Stimulated activated CD8-positive, alpha-beta memory T cell treated with anti-CD3 and anti-CD28 coated beads, Interleukin-2, amount 100 ng/mL, for 48 hours (primary cell): ENCODE measurements around the gene FBN1.

Source experiments
- DNase-seq, 2 donors: peaks; one replicate each; pipeline ENCODE4 v3.0.0-alpha.2; 2020; ENCODE audit warnings: low read depth in 2 of 2

The FBN1 gene

GRCh38 chr15:48622237-48622636 is 23.3 kb downstream of the FBN1 start:
- DNase-seq = no peak

DNA sequence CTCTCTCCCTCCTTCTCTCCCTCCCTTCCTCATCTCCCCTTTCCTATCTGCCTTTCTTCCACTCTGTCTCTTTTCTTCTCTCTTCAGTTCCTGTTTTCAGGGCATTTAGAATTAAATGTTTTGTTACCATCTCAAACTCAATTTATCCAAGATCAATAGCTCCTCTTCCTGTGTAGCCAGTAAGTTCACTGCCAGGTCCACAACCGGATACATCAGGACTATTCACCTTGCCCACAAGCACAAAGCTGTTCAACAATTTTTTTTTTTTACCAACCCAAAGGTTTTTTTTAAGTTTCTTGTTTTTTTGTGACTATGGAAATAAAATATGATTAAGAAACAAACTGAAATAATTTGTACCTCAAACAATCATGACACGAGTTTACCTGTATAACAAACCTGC is 26.1 kb downstream of the FBN1 start:
- DNase-seq = no peak

DNA sequence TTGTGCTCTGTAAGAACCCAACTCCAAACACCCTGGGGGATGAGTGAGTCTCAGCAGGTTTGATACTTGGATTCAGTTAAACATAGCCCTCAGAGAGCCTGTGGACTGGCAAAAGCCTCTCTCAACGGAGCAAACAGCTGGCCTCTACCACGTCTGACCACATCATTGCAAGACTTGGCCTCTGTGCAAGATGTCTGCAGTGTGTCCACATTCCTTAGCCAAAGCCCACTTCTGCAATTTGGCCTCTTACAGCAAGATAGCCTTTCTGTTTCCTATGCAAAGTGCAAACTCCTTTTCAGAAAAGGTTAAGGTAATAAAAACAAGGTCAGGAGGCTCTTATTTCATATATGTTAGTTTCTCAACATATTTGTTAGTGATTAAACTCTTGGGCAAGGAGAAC is 27.9 kb downstream of the FBN1 start:
- no peak for DNase-seq

GRCh38 chr15:48616216-48616615 is 29.3 kb downstream of the FBN1 start:
- DNase-seq = no peak

GRCh38 chr15:48614051-48614450 is 31.5 kb downstream of the FBN1 start:
- no peak for DNase-seq

DNA sequence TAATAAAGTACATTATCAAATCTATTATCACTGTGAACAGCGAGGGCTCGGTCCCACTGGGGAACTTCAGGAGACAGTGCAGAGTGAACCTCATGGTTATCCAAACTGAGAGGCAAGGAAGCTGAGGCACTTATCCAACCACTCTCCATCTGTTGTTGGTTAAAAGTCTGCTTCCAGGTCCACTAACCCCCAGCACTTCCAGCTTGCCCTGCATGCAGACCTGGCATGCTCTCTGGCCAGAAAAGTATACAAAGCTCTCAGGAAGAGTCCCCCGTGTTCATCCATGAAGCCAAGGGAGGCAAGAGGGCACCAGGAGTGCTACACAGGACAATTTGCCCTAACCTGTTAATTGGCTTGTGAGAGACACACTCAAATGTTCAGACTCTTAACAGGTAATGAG is 36.0 kb downstream of the FBN1 start:
- DNase-seq = no peak

DNA sequence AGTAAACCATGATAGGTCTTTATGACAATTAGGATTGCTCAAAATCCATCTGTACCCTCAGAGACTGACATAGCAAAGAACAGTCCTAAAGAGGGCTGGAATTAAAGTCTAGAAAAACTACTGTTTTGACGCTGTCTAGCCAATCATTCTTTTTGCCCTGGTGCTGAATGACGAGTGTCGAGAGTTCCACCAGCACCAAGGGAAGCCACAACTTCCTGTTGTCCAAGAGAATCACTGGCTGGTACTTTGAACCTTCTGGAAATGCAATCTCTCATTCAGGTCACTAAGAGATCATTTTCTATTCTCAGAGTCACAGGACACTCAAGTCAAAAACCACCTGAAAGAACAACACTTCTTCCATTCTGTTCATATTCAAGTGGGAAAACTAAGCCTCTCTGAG is 37.7 kb downstream of the FBN1 start:
- no peak for DNase-seq

DNA sequence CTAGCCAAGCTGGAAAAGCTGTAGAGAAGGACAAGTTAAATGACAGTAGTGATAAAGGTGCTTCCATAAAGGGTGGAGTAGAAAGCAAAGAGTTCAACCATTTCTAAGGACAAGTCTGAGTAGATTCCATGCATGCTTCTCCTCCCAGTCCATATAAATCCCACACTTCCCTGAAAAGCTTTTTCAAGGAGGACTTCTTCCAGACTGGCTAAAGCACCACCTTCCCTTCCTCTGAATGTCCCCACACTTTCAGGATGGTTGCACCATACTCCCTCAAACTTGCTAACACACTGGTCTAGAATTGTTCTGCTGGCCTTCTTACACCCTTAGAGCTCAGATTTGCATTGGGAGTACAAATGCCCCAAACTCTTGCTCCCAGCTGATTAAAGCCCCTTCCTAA is 40.9 kb downstream of the FBN1 start:
- DNase-seq = no peak

GRCh38 chr15:48603922-48604321 is 41.6 kb downstream of the FBN1 start:
- DNase-seq = no peak

DNA sequence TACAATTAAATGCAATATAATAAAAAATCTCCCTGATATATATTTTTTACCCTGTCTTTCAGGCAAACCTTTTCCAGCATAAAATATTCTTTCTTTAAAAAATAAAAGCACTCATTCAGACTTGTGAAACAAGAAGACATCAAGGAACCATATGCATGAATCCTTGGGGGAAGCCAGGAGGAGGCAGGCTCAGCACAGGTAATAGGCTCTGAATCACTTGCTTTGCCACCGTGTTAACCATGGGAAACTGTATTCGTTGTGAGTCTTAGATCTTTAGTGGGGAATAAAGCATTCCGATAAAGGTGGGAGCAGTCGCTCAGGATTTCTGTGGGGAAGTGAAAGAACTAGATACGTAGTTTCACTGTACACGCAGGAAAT is 42.4 kb downstream of the FBN1 start:
- DNase-seq = no peak

DNA sequence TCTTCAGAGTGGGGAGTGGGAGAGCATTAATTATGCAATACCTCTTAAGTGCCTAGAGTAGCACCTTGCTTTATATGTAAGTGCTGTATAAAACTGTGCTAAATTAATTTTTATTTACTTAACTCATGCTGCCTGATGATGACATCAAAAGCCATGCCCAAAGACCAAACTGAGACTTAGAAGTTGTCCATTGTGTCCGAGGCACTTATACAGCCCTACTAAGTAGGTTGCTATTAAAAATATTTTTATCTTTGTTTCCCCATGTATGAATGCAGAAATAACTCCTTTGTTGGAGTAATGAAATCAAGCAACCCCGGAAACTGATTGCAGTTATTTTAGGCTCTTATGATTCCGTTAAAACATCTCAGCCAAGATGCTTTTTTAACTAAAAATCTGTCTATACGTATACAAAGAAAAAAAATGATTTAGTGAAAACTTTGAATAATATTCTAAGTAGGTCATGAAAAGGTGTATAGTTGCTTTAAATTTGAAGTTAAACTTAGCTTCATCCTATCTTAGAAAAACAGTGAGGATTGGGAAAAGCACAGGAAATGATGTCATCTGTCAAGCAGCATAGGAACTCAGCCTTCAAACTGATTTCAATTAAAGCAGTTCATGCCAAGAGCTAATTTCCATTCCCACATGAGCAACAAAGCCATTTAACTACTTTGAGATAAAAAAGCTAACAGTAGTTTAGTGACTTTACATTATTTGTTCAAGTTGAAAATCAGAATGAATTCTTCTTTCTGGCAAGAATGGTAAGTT is 43.0 kb downstream of the FBN1 start:
- DNase-seq = no peak

- no peak for DNase-seq
Measured at GRCh38 chr15:48601095-48601494, 44.4 kb downstream of the FBN1 start.

GRCh38 chr15:48596841-48597240 is 48.7 kb downstream of the FBN1 start:
- DNase-seq = no peak

DNA sequence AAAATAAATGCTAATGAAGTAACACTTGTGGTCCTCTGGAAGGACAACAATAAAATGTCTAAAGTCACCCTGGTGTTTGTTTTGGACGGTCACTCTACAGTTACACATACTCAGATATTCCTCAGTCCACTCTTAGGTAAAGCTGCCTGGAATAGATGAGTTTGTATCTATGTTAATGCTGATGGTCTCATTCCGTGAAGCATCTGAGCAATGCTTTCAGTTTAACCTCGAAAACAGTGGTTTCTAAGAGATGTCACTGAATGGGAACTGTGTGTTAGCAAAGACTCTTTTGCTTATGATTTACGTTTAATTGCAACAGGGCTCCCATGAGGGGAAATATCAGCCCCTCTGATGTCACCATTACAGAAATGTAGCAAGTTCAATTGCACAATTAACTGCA is 49.1 kb downstream of the FBN1 start:
- DNase-seq = no peak

DNA sequence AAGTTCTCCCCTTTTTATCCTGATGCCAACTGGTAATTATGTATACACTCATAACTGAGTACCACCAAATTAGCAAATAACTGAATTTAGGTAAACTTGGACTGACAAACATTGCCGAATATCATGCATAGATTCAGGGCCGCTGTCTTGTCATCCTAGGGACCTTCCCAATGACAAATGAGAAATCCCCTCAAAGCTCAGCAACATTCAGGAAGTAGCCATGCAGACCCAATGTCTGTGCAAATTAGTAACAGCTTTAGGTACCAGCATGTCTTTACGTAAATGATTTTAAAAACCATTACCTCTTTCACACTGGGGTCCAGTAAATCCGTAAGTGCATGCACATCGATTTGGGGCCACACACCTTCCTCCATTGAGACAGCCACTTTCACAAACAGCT is 49.5 kb downstream of the FBN1 start:
- DNase-seq = no peak

DNA sequence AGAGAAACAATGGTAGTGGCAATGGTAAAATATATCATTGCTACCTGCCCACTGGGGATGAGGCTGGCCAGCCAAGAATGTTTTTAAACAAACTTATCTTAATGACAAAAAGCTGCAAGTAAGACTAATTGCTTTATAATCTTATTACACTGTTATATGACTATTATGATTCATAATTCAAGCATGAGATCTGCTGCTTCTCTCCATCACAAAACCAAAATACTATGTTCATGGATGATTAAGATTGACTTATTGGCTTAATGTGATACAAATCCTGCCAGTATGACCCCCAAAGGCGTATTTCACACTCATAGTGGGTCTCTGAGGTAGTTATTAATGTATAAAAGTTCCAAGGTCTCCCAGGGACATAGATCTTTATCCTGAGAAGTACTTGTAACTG is 52.6 kb downstream of the FBN1 start:
- no peak for DNase-seq

DNA sequence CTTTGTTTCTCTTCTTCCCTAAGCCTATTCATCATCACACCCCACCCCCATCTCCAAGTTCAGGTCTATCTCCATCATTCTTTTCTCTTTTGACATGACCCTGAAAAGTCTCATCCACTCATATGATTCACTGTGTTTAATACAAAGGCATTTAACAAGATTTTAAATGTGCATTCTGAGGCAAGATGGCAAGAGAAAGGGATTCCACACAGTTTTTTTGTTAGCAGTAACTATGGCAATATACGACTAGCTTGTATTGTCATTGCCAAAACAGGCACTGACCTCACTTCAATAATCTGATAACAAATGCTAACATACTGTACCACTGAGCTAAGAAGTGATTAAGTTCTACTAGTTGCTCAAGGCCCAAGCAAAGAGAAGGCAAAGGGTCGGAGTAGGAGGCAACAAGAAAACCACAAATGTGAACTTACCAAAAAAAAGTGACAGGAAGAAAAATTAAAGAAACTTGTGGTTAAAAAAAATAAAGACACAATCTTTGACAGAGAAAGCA is 53.2 kb downstream of the FBN1 start:
- DNase-seq = no peak

DNA sequence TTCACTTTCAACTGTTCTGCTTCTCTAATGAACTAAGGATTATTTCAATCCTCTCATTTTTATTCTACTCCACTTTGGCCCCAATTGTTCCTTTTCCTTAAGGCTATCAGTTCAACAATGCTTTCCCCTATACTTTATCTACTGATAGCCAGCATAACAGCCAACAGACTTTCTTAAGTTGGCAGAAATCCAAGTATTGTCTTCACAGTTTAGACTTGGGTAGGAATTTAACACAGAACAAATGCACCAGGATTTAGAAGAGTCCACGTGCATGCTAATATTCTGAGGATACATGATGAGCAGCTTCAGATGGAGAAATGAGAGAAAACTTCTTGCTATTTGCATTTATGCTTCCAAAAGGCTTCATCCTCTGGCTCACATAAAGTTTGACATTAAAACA is 54.8 kb downstream of the FBN1 start:
- no peak for DNase-seq

DNA sequence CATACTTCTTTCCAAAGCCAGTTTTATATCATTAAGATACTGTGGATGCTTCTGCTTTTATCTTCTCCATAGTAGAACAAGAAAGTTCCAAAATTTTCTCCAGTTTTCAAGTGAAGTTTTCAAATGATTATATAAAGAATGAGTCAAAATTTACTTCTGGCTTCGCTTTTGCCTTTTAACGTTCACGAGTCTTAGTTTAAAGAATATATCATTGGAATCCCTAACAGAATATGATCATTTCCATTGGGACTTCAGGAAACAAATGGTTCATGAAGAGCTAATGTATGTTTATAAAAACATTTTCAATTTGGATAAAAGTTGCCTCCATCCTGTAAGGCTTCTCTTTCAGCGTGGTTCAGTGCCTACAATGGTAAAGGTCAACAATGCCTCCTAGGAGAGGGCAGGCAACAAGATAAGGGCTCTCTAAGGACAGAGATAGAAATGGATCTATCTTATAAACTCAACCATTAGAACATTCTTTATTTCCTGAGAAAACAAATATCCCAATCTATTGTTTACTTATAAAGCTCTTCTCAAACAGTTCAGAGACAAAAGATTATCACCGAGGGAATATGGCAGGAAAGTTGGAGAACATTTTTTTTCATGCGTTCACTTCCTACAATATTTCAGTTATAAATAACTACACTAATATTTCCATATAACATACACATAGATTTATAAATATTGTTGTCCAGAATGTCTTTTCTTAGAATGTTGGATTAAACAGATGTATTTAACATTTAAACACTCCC is 60.5 kb downstream of the FBN1 start:
- DNase-seq = no peak

DNA sequence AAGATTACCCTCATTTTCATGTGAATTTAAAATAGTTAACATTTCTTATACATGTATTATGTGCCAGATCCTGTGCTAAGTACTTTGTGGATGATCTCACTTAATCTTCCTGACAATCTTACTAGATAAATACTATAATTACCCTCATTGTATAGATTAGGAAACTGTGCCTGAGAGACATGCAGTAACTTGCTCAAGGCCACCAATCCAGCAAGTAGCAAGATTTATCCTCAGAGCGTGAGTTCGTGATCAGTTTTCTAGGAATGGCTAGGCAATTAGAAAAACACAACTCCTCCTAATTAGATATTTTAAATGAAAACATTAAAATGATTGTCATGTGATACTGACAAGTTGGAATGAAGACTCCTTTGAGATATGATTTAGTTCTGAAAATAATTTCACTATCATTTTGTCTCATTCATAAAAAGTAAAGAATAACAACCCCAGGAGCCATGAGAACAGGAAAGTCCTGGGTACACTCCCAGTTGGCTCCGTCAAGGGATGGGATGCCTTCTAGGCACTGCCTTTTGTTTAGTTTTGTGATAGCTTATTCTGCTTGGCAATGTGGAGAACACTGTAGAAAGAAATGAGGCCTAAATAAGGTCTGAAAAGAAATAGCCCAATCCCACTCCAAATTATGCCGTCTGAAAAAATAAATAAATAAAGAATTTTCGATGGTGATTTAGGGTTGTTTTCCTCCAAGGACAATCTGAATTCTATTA is 61.3 kb downstream of the FBN1 start:
- DNase-seq = no peak

DNA sequence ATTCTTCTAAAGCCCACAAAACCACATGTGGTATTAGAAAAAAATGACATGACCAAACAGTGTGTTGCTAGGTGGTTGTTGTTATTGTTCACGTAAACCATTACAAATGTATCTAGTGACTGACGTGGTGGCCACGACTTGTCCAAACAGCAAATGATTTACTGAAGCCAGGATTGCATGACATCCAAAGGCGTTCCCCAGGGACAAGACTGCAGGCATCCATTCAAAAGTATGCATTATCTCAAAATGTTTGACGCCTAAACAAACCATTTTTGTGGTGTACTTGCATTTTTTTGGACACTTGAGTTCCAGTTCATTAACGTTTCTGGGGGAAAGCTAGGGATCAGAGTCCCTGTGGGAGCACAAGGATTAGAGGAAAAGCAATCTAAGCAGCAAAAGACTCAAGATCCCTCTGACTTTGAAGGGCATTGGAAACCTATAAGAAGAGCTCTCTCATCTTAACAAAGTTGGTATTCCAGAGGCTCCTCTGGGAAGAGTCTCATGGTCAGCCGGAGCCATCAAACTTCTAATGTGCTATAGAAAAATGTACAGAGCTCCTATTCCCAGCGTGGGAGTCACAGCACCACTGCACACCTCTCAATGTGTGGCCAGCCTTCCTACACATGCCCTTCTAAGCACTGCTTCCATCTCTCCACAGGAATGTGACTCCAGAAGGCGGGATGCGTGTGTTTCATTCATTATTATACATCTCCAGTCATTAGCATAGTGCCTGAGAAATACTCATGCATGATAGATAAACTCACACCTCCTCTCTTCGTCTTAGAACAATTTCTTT is 62.9 kb downstream of the FBN1 start:
- no peak for DNase-seq

DNA sequence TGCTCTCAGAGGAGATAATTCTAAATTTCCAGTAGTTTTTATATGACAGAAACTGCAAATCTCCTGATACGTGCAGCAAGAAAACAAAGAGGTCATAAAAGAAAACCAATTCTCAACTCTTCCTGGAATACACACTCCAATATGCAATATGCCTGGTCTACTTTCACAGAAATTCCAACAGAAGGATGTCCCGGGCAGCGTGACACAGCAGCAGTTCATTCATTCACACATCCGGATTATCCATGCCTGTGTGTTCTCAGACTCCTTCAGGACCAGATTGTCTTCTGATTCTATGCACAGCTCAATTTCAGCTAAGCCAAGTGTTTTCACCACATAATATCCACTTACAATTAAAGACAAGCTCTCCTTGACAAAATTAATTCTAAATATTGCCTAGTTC is 64.3 kb downstream of the FBN1 start:
- DNase-seq = no peak
